AG10803 (cell line): ENCODE data around the gene FOXP1.

ENCODE experiments used
- DNase-seq: peaks from one replicate; pipeline ENCODE4 v3.0.0; 2010; ENCODE audit warnings: low read depth
- H3K4me3 ChIP-seq: 2 replicates; pipeline ENCODE4 v1.5.1; 2011; ENCODE audit warnings: mild to moderate bottlenecking, low read length, control low read depth
- TF ChIP-seq, protein P1 (sequence below): conservative IDR thresholded peaks from 2 replicates; pipeline ENCODE4 v1.5.1; 2011; ENCODE audit warnings: mild to moderate bottlenecking, low read length, control low read depth, inconsistent platforms

FOXP1 gene

DNA sequence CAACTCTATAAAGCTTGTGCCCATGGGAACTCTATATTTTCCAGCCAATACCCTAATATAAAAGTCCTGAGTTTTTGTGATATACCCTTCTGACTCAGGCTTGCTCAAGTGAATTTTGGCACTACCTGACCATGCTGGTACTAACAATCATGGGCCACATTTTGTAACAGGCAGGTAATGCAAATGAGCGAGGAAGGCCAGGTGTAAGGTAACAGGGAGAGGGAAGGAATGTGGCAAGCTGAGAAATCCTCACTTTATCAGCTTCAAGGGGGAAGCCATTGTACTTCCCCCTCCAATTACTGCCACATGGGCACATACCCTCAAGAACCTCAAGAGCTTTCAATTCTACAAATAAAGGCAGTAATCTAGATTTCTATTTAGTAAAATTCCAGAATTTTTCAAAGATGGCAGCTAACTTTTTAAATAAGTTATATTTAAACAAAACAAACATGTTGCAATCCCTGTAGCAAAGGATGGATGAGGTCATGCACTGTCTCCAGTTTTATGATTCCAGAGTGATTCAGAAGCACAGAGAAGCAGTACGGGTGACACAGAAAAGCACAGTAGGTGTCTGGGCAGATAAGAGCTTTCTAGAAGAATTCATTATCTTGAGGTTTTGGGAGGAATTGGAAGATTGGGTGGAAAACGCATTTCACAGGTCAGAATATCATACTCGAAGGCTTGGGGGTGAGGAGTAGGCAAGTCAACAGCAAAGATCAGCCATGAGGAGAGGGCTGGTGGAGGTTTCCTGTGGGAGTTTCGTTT lies 87.6 kb downstream of the FOXP1 start:
- H3K4me3 ChIP-seq, result peak overlapping the region; percentile 40
- peak; percentile 87 for DNase-seq
- TF ChIP-seq, protein P1, sequence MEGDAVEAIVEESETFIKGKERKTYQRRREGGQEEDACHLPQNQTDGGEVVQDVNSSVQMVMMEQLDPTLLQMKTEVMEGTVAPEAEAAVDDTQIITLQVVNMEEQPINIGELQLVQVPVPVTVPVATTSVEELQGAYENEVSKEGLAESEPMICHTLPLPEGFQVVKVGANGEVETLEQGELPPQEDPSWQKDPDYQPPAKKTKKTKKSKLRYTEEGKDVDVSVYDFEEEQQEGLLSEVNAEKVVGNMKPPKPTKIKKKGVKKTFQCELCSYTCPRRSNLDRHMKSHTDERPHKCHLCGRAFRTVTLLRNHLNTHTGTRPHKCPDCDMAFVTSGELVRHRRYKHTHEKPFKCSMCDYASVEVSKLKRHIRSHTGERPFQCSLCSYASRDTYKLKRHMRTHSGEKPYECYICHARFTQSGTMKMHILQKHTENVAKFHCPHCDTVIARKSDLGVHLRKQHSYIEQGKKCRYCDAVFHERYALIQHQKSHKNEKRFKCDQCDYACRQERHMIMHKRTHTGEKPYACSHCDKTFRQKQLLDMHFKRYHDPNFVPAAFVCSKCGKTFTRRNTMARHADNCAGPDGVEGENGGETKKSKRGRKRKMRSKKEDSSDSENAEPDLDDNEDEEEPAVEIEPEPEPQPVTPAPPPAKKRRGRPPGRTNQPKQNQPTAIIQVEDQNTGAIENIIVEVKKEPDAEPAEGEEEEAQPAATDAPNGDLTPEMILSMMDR, result no peak

DNA sequence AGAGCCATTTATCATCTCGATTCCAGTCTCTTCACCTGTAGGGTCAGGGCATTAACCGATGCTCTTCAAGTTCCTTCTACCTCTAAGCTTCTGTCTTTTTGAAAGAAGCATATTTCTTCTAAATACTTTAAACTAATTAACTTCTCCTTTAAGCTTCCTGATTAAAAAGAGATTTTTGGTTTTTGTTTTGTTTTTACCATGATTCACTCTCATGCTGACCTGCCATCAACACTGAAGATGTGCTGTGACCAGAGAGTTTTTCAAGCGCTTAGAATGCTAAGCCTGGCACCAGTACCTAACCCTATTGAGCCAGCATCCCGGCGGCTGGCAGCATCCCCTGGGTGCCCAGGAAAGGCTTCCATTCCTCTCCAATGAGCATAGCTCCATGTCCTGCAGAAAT lies 89.3 kb downstream of the FOXP1 start:
- H3K4me3 ChIP-seq, result no peak overlapping the region
- no peak for DNase-seq
- TF ChIP-seq, protein P1, result no peak

GRCh38 chr3:71492974-71493771 lies 90.4 kb downstream of the FOXP1 start:
- no peak for DNase-seq
- H3K4me3 ChIP-seq, result no peak overlapping the region
- TF ChIP-seq, protein P1, result no peak

- no peak overlapping the region for H3K4me3 ChIP-seq
- DNase-seq, result no peak
- TF ChIP-seq, protein P1, result no peak
These were observed 91.0 kb downstream of the FOXP1 start for GRCh38 chr3:71492566-71492965.

- no peak overlapping the region for H3K4me3 ChIP-seq
- DNase-seq, result no peak
- TF ChIP-seq, protein P1, result no peak
These were observed 92.3 kb downstream of the FOXP1 start for GRCh38 chr3:71491154-71491752.

DNA sequence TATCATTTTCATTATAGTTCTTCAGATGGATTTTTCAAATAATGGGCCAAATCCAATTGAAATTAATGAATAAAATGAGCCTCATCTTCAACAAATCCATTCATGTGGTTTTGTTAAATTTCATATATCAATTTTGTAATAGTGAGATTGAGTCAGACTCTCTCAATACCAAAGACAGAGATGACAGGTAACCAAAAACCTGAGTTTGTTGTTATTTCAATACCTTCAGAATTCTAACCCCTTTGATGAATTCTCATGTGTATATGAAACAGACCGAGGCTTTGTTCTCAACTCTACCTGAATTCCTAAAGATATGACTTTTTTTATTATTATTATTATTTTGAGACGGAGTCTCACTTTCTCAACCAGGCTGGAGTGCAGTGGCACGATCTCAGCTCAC lies 92.8 kb downstream of the FOXP1 start:
- no peak for DNase-seq
- TF ChIP-seq, protein P1, result no peak
- H3K4me3 ChIP-seq, result no peak overlapping the region
